H1 (cell line): ENCODE data around the gene UBAP2L. TPM values are rescaled to one million over a fixed set of nuclear protein-coding genes. Genes with fewer than 3 reads are reported as not detected.

Experiments used
- CTCF ChIA-PET: fragments of 300-600 bp; sonication (Branson Sonifier 250); formaldehyde crosslinking; loops from one replicate; lab custom pipeline; 2021; ENCODE audit not compliant: partially characterized antibody; lab: Charles Lee
- POLR2A ChIA-PET: fragments of 300-600 bp; sonication (Branson Sonifier 250); formaldehyde crosslinking; loops from one replicate; lab custom pipeline; 2021; ENCODE audit warnings: inconsistent platforms; ENCODE audit not compliant: partially characterized antibody; lab: Charles Lee
- DNase-seq, 2 experiments: peaks; one replicate each; pipeline versions ENCODE4 v3.0.0 to v3.0.0-alpha.2; 2010 to 2022; ENCODE audit warnings: low spot score in 2 of 2, low read depth in 1 of 2, mixed read lengths in 1 of 2
- FAIRE-seq: peaks from 2 replicates; lab custom pipeline; 2011; peaks lifted over from hg19 to GRCh38; lab: Jason Lieb, UNC
- H2AFZ ChIP-seq: 2 replicates; pipeline ENCODE4 v1.8.1; 2012; ENCODE audit warnings: low read length, inconsistent platforms
- H2AK5ac ChIP-seq: 2 replicates; pipeline ENCODE4 v1.6.1; 2013; ENCODE audit warnings: low read depth, low read length
- H2BK120ac ChIP-seq: replicated peaks from 2 replicates; pipeline ENCODE3; 2013; ENCODE audit warnings: low read depth, low read length, inconsistent platforms
- H2BK12ac ChIP-seq: 2 replicates; pipeline ENCODE4 v1.6.1; 2013; ENCODE audit warnings: low read depth, low read length
- H2BK15ac ChIP-seq: 2 replicates; pipeline ENCODE4 v1.6.1; 2013; ENCODE audit warnings: low read length
- H2BK20ac ChIP-seq: 2 replicates; pipeline ENCODE4 v1.6.1; 2013; ENCODE audit warnings: low read length
- H2BK5ac ChIP-seq: 2 replicates; pipeline ENCODE4 v1.6.1; 2013; ENCODE audit warnings: low read depth, low read length
- H3K14ac ChIP-seq: 2 replicates; pipeline ENCODE4 v1.6.1; 2013; ENCODE audit warnings: inconsistent platforms; ENCODE audit not compliant: insufficient read length
- H3K18ac ChIP-seq: 2 replicates; pipeline ENCODE4 v1.6.1; 2013; ENCODE audit warnings: low read length; ENCODE audit errors: extremely low read depth
- H3K23ac ChIP-seq: 2 replicates; pipeline ENCODE4 v1.6.1; 2013; ENCODE audit warnings: inconsistent platforms; ENCODE audit not compliant: insufficient read length
- H3K23me2 ChIP-seq: 2 replicates; pipeline ENCODE4 v1.6.1; 2013; ENCODE audit warnings: low read depth, low read length
- H3K27ac ChIP-seq: 2 replicates; pipeline ENCODE4 v1.6.1; 2011; ENCODE audit warnings: low read depth, low read length, inconsistent platforms
- H3K27me3 ChIP-seq, 4 experiments: replicated peaks in 1 of 4; 1 replicate in 1 of 4; 2 replicates in 3 of 4; pipeline versions ENCODE4 v1.6.1 to v1.8.1; 2011 to 2013; ENCODE audit warnings: low read length in 3 of 4, mild to moderate bottlenecking in 3 of 4, inconsistent platforms in 2 of 4, mixed read lengths in 2 of 4, moderate library complexity in 1 of 4; ENCODE audit not compliant: control insufficient read depth in 3 of 4, insufficient read depth in 3 of 4; ENCODE audit errors: extremely low read depth in 1 of 4
- H3K36me3 ChIP-seq, 4 experiments: 2 replicates each; pipeline versions ENCODE4 v1.6.1 to v1.8.1; 2011 to 2013; ENCODE audit warnings: mild to moderate bottlenecking in 4 of 4, low read length in 3 of 4, moderate library complexity in 2 of 4, control low read depth in 1 of 4, inconsistent platforms in 1 of 4; ENCODE audit not compliant: insufficient read depth in 4 of 4, control insufficient read depth in 2 of 4
- H3K4ac ChIP-seq: replicated peaks from 2 replicates; pipeline ENCODE3; 2013; ENCODE audit warnings: low read length, low read depth, mixed read lengths, inconsistent platforms; ENCODE audit not compliant: insufficient read length
- H3K4me1 ChIP-seq, 4 experiments: replicated peaks in 1 of 4; 1 replicate in 1 of 4; 2 replicates in 3 of 4; pipeline versions ENCODE4 v1.6.1 to v1.8.1; 2011 to 2013; ENCODE audit warnings: low read length in 3 of 4, inconsistent platforms in 2 of 4, mixed read lengths in 1 of 4; ENCODE audit not compliant: insufficient read depth in 4 of 4, control insufficient read depth in 3 of 4
- H3K4me2 ChIP-seq, 2 experiments: 2 replicates each; pipeline versions ENCODE4 v1.6.1 to v1.8.1; 2011 to 2013; ENCODE audit warnings: low read depth in 2 of 2, low read length in 2 of 2, control low read depth in 1 of 2, inconsistent platforms in 1 of 2, mild to moderate bottlenecking in 1 of 2; ENCODE audit not compliant: insufficient read depth in 1 of 2
- H3K4me3 ChIP-seq, 4 experiments: fragments of 200-600, 300-600 bp in 1 of 4; sonication (generic), shearing (Covaris generic), sonication (Bioruptor Twin) in 1 of 4; 2 replicates each; pipeline versions ENCODE4 v1.5.1 to v1.8.1; 2011 to 2016; ENCODE audit warnings: low read length in 4 of 4, low read depth in 3 of 4, control low read depth in 2 of 4, inconsistent platforms in 2 of 4, mild to moderate bottlenecking in 2 of 4, mixed read lengths in 1 of 4, moderate library complexity in 1 of 4; ENCODE audit not compliant: insufficient read depth in 2 of 4; ENCODE audit errors: extremely low read depth in 1 of 4
- H3K56ac ChIP-seq: replicated peaks from 2 replicates; pipeline ENCODE3; 2013; ENCODE audit warnings: low read depth, mild to moderate bottlenecking, mixed read lengths, low read length, inconsistent platforms; ENCODE audit not compliant: insufficient read length
- H3K79me1 ChIP-seq: 2 replicates; pipeline ENCODE4 v1.6.1; 2013; ENCODE audit warnings: low read depth, low read length, control low read depth
- H3K79me2 ChIP-seq, 2 experiments: 2 replicates each; pipeline versions ENCODE4 v1.6.1 to v1.8.1; 2012 to 2013; ENCODE audit warnings: low read length in 2 of 2, mild to moderate bottlenecking in 2 of 2, inconsistent platforms in 1 of 2; ENCODE audit not compliant: insufficient read depth in 2 of 2, control insufficient read depth in 1 of 2
- H3K9ac ChIP-seq, 4 experiments: replicated peaks in 1 of 4; 1 replicate in 1 of 4; 2 replicates in 3 of 4; pipeline versions ENCODE4 v1.6.1 to v1.8.1; 2011 to 2013; ENCODE audit warnings: low read depth in 3 of 4, low read length in 3 of 4, control low read depth in 2 of 4, mild to moderate bottlenecking in 2 of 4, moderate library complexity in 2 of 4, inconsistent platforms in 1 of 4; ENCODE audit errors: extremely low read depth in 1 of 4
- H3K9me3 ChIP-seq, 2 experiments: 2 replicates each; pipeline versions ENCODE4 v1.6.1 to v1.8.1; 2012 to 2013; ENCODE audit warnings: mild to moderate bottlenecking in 2 of 2, moderate library complexity in 2 of 2, control low read depth in 1 of 2, inconsistent platforms in 1 of 2, low read depth in 1 of 2, low read length in 1 of 2, mixed read lengths in 1 of 2; ENCODE audit not compliant: insufficient read depth in 2 of 2
- H4K20me1 ChIP-seq, 2 experiments: replicated peaks in 1 of 2; 2 replicates each; pipeline versions ENCODE3 to v1.8.1; 2011 to 2013; ENCODE audit warnings: inconsistent platforms in 2 of 2, low read length in 2 of 2, mild to moderate bottlenecking in 1 of 2; ENCODE audit not compliant: insufficient read depth in 2 of 2, control insufficient read depth in 1 of 2
- H4K5ac ChIP-seq: 2 replicates; pipeline ENCODE4 v1.6.1; 2013; ENCODE audit warnings: low read length, low read depth, mixed read lengths, inconsistent platforms; ENCODE audit not compliant: insufficient read length
- H4K8ac ChIP-seq: 2 replicates; pipeline ENCODE4 v1.8.0; 2013; ENCODE audit warnings: mild to moderate bottlenecking, moderate library complexity, low read length, inconsistent platforms; ENCODE audit not compliant: insufficient read depth; ENCODE audit errors: extremely low read depth
- H4K91ac ChIP-seq: replicated peaks from 2 replicates; pipeline ENCODE3; 2013; ENCODE audit warnings: low read length, mixed read lengths, inconsistent platforms; ENCODE audit not compliant: insufficient read length
- CHD2 ChIP-seq: IDR thresholded peaks from 2 replicates; pipeline ENCODE4 v1.6.1; 2012; ENCODE audit warnings: low read length, improper control_type of control experiment
- CTBP2 ChIP-seq: IDR thresholded peaks from 2 replicates; pipeline ENCODE4 v1.7.0; 2011; ENCODE audit warnings: borderline replicate concordance, mild to moderate bottlenecking, moderate library complexity, mixed read lengths, low read length; ENCODE audit not compliant: insufficient read depth, insufficient read length
- KDM1A ChIP-seq: fragments of 200-600, 300-600 bp; sonication (generic); IDR thresholded peaks from 2 replicates; pipeline ENCODE4 v1.7.1; 2016; ENCODE audit warnings: mild to moderate bottlenecking, low read length, borderline replicate concordance
- RNF2 ChIP-seq: fragments of 200-900, 300-1000 bp; sonication (generic); IDR thresholded peaks from 2 replicates; pipeline ENCODE4 v1.7.1; 2016; ENCODE audit warnings: borderline replicate concordance, low read depth, mild to moderate bottlenecking, antibody characterized with exemption, low read length; ENCODE audit not compliant: poor library complexity, severe bottlenecking; ENCODE audit errors: missing control alignments
- SIRT6 ChIP-seq: IDR thresholded peaks from one replicate; pipeline ENCODE4 v1.7.1; 2012; ENCODE audit warnings: low read length, inconsistent platforms
- WGBS, 2 experiments: shearing (Covaris generic) in 1 of 2; methylation state at CpG; one replicate each; pipeline versions ENCODE4 v1.1.6 to v1.1.7; 2013 to 2015; ENCODE audit warnings: low lambda C conversion rate in 2 of 2, mixed read lengths in 2 of 2, inconsistent platforms in 1 of 2, low coverage in 1 of 2, missing lambda C conversion rate in 1 of 2; ENCODE audit not compliant: insufficient replicate concordance in 2 of 2, insufficient coverage in 1 of 2, insufficient read length in 1 of 2; ENCODE audit errors: extremely low coverage in 1 of 2, missing lambda C conversion rate in 1 of 2; 5-methylcytosine and 5-hydroxymethylcytosine counted together
- polyA plus RNA-seq, 7 experiments: library from polyadenylated mRNA; depleted of rRNA in 3 of 7; stranded (reverse) in 5 of 7; unstranded in 2 of 7; fragments of >200 nt in 5 of 7; fragments of 200-250 nt in 2 of 7; gene quantifications; 1 replicate in 5 of 7; 2 replicates in 1 of 7; 4 replicates in 1 of 7; pipeline versions ENCODE4 v1.2.1 to v1.2.3, GENCODE V29; 2011 to 2013; ENCODE audit warnings: missing spikeins in 2 of 7, mixed read lengths in 2 of 7
- total RNA-seq: library from RNA; stranded (reverse); fragmentation: NEBNext Ultra II Directional; extraction: Animal tissue kit (Norgen Biotek cat#: 25700); gene quantifications from 2 replicates; pipeline ENCODE4 v1.2.1, GENCODE V29; 2021

UBAP2L gene
- total and polyA plus RNA-seq, 2 of the 8 experiments (the other 6 are each of a cell fraction or from before 2014, with no cell fraction given): 254 to 349 TPM

DNA sequence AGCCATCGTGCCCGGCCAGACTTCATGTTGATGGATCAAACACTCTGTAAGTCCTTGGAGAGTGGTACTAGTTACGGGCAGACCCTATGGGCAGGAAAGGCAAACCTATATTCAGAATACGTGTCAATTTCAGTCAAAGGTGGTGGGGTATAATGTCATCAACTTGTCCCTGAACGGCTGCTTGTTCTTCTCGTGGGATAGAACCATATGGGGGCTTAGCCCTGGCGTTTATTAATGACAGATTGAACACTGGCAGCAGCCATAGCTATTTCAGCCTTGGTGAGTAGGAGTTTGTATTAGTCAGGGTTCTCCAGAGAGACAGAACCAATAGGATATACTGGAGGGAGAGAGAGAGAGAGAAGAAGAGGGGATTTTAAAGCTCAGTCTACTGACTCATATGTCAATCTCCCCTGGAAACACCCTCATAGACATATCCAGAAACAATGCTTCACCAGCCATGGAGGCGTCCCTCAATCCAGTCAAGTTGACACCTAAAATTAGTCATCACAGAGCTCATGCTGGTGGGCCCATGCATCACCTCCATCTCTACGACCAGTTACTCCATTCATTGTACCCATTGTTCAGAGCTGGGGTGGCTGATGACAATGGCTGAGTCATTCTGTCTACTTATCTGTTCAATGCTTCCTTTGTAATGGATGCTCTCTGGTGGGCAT lies 84.0 kb downstream of the UBAP2L start:
- Histone ChIP-seq H3K56ac (no peak overlapping the region), H2BK12ac (no peak overlapping the region), H2BK120ac (no peak overlapping the region), H3K4me1 (no peaks in the 10 kb centered on the region), H3K23ac (no peak overlapping the region), H3K18ac (no peak overlapping the region), H4K91ac (no peak overlapping the region), H2BK20ac (no peak overlapping the region), H3K4me3 (no peak overlapping the region), H3K23me2 (no peaks in the 10 kb centered on the region), H3K4me2 (no peak overlapping the region), H3K27ac (no peak overlapping the region), H3K4ac (no peak overlapping the region), H3K27me3 (no peaks in the 10 kb centered on the region), H4K20me1 (no peaks in the 10 kb centered on the region), H3K9ac (no peak overlapping the region), H4K8ac (no peak overlapping the region), H3K14ac (no peak overlapping the region), H3K9me3 (no peaks in the 10 kb centered on the region), H3K36me3 (no peaks in the 10 kb centered on the region), H4K5ac (no peak overlapping the region), H2BK5ac (no peak overlapping the region), H2AFZ (no peak overlapping the region), H3K79me1 (no peaks in the 10 kb centered on the region), H2AK5ac (no peak overlapping the region), H2BK15ac (no peak overlapping the region), H3K79me2 (no peaks in the 10 kb centered on the region)
- ChIA-PET POLR2A (interaction anchor here (0.9 kb wide), 1 partner anchor 16 kb away, joined by 3 read pairs; the partner anchor contains the start of gene AQP10), CTCF (interaction anchor here (1.0 to 3.4 kb wide), 3 partner anchors 19 to 31 kb away, joined by 4 to 9 read pairs (median 7); no protein-coding TSS in a partner anchor)
- FAIRE-seq (no peak), DNase-seq (no peak)
- WGBS, 2 experiments: 81% methylated on average over 9 of the region's 9 CpGs; no CpG with 5 or more reads in 1 of the 2 experiments
- TF ChIP-seq RNF2 (no peak), KDM1A (no peak), SIRT6 (no peak), CHD2 (no peak), CTBP2 (no peak)
